ENCODE data around the gene PTX4. TPM values are rescaled to one million over a fixed set of nuclear protein-coding genes. Genes with fewer than 3 reads are reported as not detected.

PTX4 gene
- total and polyA plus RNA-seq, 9 of the 15 experiments (the other 6 are each of a cell fraction or from before 2014, with no cell fraction given): 0.11 TPM; not detected in 8

GRCh38 chr16:1474796-1475551 is 13.8 kb downstream of the PTX4 start, which contains the start of gene CLCN7 (continued):
- TF ChIP-seq GTF2B (IDR thresholded peaks at IDR 0.05; ENCODE audit: extremely low read depth, insufficient read length) (no peak), ATF7 (IDR thresholded peaks at IDR 0.05) (peak; percentile 54; the same call in 1 of the 2 replicates), NFIX (CRISPR knock-in tag; IDR thresholded peaks at IDR 0.05; ENCODE audit: low read depth) (no peak), ZNF717 (CRISPR knock-in tag; IDR thresholded peaks at IDR 0.05) (0 out of 2 replicates have a peak, but pooled peaks have one; percentile 35), HNRNPUL1 (IDR thresholded peaks at IDR 0.05; ENCODE audit: low read length) (no peak), HMG20B (CRISPR knock-in tag; IDR thresholded peaks at IDR 0.05) (no peak), CREB3L1 (IDR thresholded peaks at IDR 0.05; ENCODE audit: borderline replicate concordance, low read depth) (peak; percentile 93; the same call in 1 of the 2 replicates), MTA3 (IDR thresholded peaks at IDR 0.05; ENCODE audit: borderline replicate concordance) (peak; percentile 84; the same call in 1 of the 2 replicates), CBFB (CRISPR knock-in tag; IDR thresholded peaks at IDR 0.05) (no peak), ZEB2 (IDR thresholded peaks at IDR 0.05) (no peak), EP300 (IDR thresholded peaks at IDR 0.05; ENCODE audit: low read length) (peak; percentile 63), ARID2 (IDR thresholded peaks at IDR 0.05) (no peak), TCF15 (CRISPR knock-in tag; IDR thresholded peaks at IDR 0.05) (no peak), POLR2H (tag; IDR thresholded peaks at IDR 0.05; ENCODE audit: low read depth) (no peak), E2F5 (CRISPR knock-in tag; IDR thresholded peaks at IDR 0.05) (peak; percentile 76; the same call in 1 of the 2 replicates), ILK (tag; IDR thresholded peaks at IDR 0.05; ENCODE audit: borderline replicate concordance, low read depth) (no peak)
- TF ChIP-seq, protein P1, sequence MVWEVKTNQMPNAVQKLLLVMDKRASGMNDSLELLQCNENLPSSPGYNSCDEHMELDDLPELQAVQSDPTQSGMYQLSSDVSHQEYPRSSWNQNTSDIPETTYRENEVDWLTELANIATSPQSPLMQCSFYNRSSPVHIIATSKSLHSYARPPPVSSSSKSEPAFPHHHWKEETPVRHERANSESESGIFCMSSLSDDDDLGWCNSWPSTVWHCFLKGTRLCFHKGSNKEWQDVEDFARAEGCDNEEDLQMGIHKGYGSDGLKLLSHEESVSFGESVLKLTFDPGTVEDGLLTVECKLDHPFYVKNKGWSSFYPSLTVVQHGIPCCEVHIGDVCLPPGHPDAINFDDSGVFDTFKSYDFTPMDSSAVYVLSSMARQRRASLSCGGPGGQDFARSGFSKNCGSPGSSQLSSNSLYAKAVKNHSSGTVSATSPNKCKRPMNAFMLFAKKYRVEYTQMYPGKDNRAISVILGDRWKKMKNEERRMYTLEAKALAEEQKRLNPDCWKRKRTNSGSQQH (CRISPR knock-in tag; IDR thresholded peaks at IDR 0.05): no peak
- TF ChIP-seq, protein P2, sequence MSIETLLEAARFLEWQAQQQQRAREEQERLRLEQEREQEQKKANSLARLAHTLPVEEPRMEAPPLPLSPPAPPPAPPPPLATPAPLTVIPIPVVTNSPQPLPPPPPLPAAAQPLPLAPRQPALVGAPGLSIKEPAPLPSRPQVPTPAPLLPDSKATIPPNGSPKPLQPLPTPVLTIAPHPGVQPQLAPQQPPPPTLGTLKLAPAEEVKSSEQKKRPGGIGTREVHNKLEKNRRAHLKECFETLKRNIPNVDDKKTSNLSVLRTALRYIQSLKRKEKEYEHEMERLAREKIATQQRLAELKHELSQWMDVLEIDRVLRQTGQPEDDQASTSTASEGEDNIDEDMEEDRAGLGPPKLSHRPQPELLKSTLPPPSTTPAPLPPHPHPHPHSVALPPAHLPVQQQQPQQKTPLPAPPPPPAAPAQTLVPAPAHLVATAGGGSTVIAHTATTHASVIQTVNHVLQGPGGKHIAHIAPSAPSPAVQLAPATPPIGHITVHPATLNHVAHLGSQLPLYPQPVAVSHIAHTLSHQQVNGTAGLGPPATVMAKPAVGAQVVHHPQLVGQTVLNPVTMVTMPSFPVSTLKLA (conservative IDR thresholded peaks at IDR 0.05): peak; percentile 93 to 98
- TF ChIP-seq, protein P3, sequence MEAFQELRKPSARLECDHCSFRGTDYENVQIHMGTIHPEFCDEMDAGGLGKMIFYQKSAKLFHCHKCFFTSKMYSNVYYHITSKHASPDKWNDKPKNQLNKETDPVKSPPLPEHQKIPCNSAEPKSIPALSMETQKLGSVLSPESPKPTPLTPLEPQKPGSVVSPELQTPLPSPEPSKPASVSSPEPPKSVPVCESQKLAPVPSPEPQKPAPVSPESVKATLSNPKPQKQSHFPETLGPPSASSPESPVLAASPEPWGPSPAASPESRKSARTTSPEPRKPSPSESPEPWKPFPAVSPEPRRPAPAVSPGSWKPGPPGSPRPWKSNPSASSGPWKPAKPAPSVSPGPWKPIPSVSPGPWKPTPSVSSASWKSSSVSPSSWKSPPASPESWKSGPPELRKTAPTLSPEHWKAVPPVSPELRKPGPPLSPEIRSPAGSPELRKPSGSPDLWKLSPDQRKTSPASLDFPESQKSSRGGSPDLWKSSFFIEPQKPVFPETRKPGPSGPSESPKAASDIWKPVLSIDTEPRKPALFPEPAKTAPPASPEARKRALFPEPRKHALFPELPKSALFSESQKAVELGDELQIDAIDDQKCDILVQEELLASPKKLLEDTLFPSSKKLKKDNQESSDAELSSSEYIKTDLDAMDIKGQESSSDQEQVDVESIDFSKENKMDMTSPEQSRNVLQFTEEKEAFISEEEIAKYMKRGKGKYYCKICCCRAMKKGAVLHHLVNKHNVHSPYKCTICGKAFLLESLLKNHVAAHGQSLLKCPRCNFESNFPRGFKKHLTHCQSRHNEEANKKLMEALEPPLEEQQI (IDR thresholded peaks at IDR 0.05): no peak
